Stimulated activated CD4-positive, alpha-beta T cell treated with anti-CD3 and anti-CD28 coated beads, Interleukin-2, amount 100 ng/mL, for 24 hours (primary cell): ENCODE data around the gene PDCD2L.

Experiments used
- DNase-seq, 2 donors: peaks; one replicate each; pipeline ENCODE4 v3.0.0-alpha.2; 2020

Gene PDCD2L

DNA sequence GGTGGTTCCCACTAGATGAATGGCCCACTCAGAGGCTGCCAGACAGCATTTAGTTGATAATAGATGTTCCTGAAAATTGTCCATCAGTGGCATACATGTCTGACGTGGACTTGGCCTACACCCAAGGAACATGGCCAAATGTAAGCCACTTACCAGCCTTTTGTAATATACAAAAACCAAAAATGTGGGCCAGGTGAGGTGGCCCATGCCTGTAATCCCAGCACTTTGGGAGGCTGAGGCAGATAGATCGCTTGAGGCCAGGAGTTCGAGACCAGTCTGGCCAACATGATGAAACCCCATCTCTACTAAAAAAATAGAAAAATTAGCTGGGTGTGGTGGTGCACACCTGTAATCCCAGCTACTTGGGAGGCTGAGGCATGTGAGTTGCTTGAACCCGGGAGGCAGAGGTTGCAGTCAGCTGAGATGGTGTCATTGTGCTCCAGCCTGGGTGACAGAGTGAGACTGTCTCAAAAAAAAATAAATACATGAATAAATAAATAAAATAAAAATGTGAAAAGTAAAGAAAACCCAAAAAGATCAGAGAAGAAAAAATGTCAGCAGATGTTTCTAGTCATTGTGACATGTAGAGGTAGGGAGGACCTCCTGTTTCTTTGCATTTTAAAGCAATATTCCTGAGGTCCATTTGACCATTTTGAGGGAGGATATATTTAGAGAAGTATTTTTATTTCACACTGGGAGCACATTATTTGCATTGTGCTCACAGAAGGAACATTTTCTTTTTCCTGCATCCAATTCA lies 70.2 kb downstream of the PDCD2L start:
- DNase-seq: no peak

- DNase-seq: no peak
Measured at GRCh38 chr19:34475026-34475974, 71.1 kb downstream of the PDCD2L start.
